BJ (cell line): ENCODE results near the gene MAEL. TPM values are rescaled to one million over a fixed set of nuclear protein-coding genes. Genes with fewer than 3 reads are reported as not detected.

Experiments
- CTCF ChIA-PET: fragments of 350-600 bp; formaldehyde crosslinking; extraction: SDS; loops from one replicate; lab custom pipeline; 2021; ENCODE audit warnings: antibody characterized with exemption, inconsistent platforms; lab: Yijun Ruan, JAX
- POLR2A ChIA-PET: fragments of 300-600 bp; sonication (Branson Sonifier 250); formaldehyde crosslinking; extraction: SDS; loops from one replicate; lab custom pipeline; 2021; ENCODE audit warnings: antibody characterized with exemption; lab: Charles Lee
- DNase-seq: peaks from one replicate; pipeline ENCODE4 v3.0.0-alpha.2; 2011; ENCODE audit warnings: low read depth
- H3K27me3 ChIP-seq: 2 replicates; pipeline ENCODE4 v1.6.0; 2011; ENCODE audit warnings: low read length; ENCODE audit not compliant: control insufficient read depth, insufficient read depth
- H3K36me3 ChIP-seq: 2 replicates; pipeline ENCODE4 v1.5.1; 2011; ENCODE audit warnings: low read length; ENCODE audit not compliant: control insufficient read depth, insufficient read depth
- H3K4me3 ChIP-seq: 2 replicates; pipeline ENCODE4 v1.5.1; 2011; ENCODE audit warnings: low read depth, mild to moderate bottlenecking, control low read depth, low read length
- CTCF ChIP-seq: IDR thresholded peaks from 2 replicates; pipeline ENCODE4 v1.5.1; 2011; ENCODE audit warnings: low read depth, mild to moderate bottlenecking, control low read depth, inconsistent platforms, low read length, moderate library complexity; ENCODE audit not compliant: insufficient read depth
- polyA plus RNA-seq: library from polyadenylated mRNA; depleted of rRNA; stranded (reverse); fragments of >200 nt; gene quantifications from 2 replicates; pipeline ENCODE4 v1.2.3, GENCODE V29; 2011

MAEL gene
- polyA plus RNA-seq, 1 experiment, result not detected

- ChIA-PET POLR2A (no interaction called here), CTCF (no interaction called here)
These were observed 35.6 kb upstream of the MAEL start for GRCh38 chr1:166953491-166953890.

GRCh38 chr1:166956057-166956850, 32.8 kb upstream of the MAEL start:
- CTCF ChIA-PET, result interaction anchor here (1.0 kb wide), 1 partner anchor 101 kb away, joined by 4 read pairs; no protein-coding TSS in a partner anchor
- no peaks in the 10 kb centered on the region for H3K36me3 ChIP-seq
- POLR2A ChIA-PET, result no interaction called here
- H3K4me3 ChIP-seq, result no peak overlapping the region
- H3K27me3 ChIP-seq, result no peaks in the 10 kb centered on the region; the same call in 1 of the 2 replicates
- no peak for TF ChIP-seq CTCF
- no peak for DNase-seq

More at GRCh38 chr1:166953491-166953890, 35.6 kb upstream of the MAEL start:
- DNase-seq, result no peak
- no peak overlapping the region for H3K4me3 ChIP-seq
- TF ChIP-seq CTCF, result no peak
- H3K36me3 ChIP-seq, result no peaks in the 10 kb centered on the region
- no peaks in the 10 kb centered on the region; the same call in 1 of the 2 replicates for H3K27me3 ChIP-seq

- no peak for DNase-seq
These were observed 32.2 kb upstream of the MAEL start for GRCh38 chr1:166956872-166957271.

GRCh38 chr1:166960858-166961474, 28.1 kb upstream of the MAEL start:
- no peak for DNase-seq
- Histone ChIP-seq H3K36me3 (no peaks in the 10 kb centered on the region), H3K27me3 (no peaks in the 10 kb centered on the region; the same call in 1 of the 2 replicates), H3K4me3 (no peak overlapping the region)
- POLR2A ChIA-PET, result no interaction called here
- no peak for TF ChIP-seq CTCF
- CTCF ChIA-PET, result no interaction called here

More at GRCh38 chr1:166956872-166957271, 32.2 kb upstream of the MAEL start:
- Histone ChIP-seq H3K27me3 (no peaks in the 10 kb centered on the region; the same call in 1 of the 2 replicates), H3K4me3 (no peak overlapping the region), H3K36me3 (no peaks in the 10 kb centered on the region)
- POLR2A ChIA-PET, result no interaction called here
- TF ChIP-seq CTCF, result no peak
- CTCF ChIA-PET, result no interaction called here

GRCh38 chr1:166969074-166969677, 19.9 kb upstream of the MAEL start:
- ChIA-PET POLR2A (no interaction called here), CTCF (no interaction called here)
- Histone ChIP-seq H3K36me3 (no peaks in the 10 kb centered on the region), H3K4me3 (no peak overlapping the region), H3K27me3 (peaks cover 9% of the 10 kb centered on the region)
- no peak for TF ChIP-seq CTCF
- no peak for DNase-seq
